Middle frontal gyrus (tissue), 1 donor: Measurements from ENCODE around the gene LLGL2.

Experiments used
- DNase-seq: peaks from one replicate; pipeline ENCODE4 v3.0.0-alpha.2; 2015; ENCODE audit warnings: low spot score; ENCODE audit errors: extremely low spot score

The LLGL2 gene

GRCh38 chr17:75492555-75493168 lies 32.8 kb upstream of the LLGL2 start:
- no peak for DNase-seq

GRCh38 chr17:75493476-75494129 lies 31.9 kb upstream of the LLGL2 start:
- DNase-seq = no peak

- DNase-seq = no peak
Measured at GRCh38 chr17:75494326-75494877, 31.1 kb upstream of the LLGL2 start.

- DNase-seq = no peak
Measured at GRCh38 chr17:75496005-75496404, 29.5 kb upstream of the LLGL2 start.

GRCh38 chr17:75498039-75498725 lies 27.3 kb upstream of the LLGL2 start:
- no peak for DNase-seq

GRCh38 chr17:75498726-75499213 lies 26.7 kb upstream of the LLGL2 start:
- no peak for DNase-seq

GRCh38 chr17:75499313-75500022 lies 26.0 kb upstream of the LLGL2 start:
- DNase-seq = no peak

GRCh38 chr17:75500419-75501216 lies 24.9 kb upstream of the LLGL2 start:
- DNase-seq = no peak

- peak; percentile 53 for DNase-seq
Measured at GRCh38 chr17:75501378-75502071, 24.0 kb upstream of the LLGL2 start.

- no peak for DNase-seq
Measured at GRCh38 chr17:75502072-75502720, 23.3 kb upstream of the LLGL2 start.

GRCh38 chr17:75502721-75503329 lies 22.7 kb upstream of the LLGL2 start:
- no peak for DNase-seq

- DNase-seq = no peak
Measured at GRCh38 chr17:75503337-75503950, 22.1 kb upstream of the LLGL2 start.

- DNase-seq = no peak
Measured at GRCh38 chr17:75503976-75504346, 21.5 kb upstream of the LLGL2 start.

- no peak for DNase-seq
Measured at GRCh38 chr17:75504347-75505151, 20.9 kb upstream of the LLGL2 start.

GRCh38 chr17:75505152-75505409 lies 20.4 kb upstream of the LLGL2 start:
- DNase-seq = no peak

- no peak for DNase-seq
Measured at GRCh38 chr17:75505640-75506039, 19.9 kb upstream of the LLGL2 start.

- DNase-seq = no peak
Measured at GRCh38 chr17:75506134-75506533, 19.4 kb upstream of the LLGL2 start.

- no peak for DNase-seq
Measured at GRCh38 chr17:75506888-75507287, 18.6 kb upstream of the LLGL2 start.
